PC-9 (cell line): ENCODE results near the gene HES1. TPM values are rescaled to one million over a fixed set of nuclear protein-coding genes. Genes with fewer than 3 reads are reported as not detected.

Experiments
- BruUV-seq: library from RNA; stranded (reverse); fragments of 400-500 nt; replicated peaks from 2 replicates; lab custom pipeline; 2021; lab: Mats Ljungman, UMichigan
- CTCF ChIA-PET: fragments of 300-600 bp; sonication (Branson Sonifier 250); formaldehyde crosslinking; loops from one replicate; lab custom pipeline; 2022; ENCODE audit warnings: antibody characterized with exemption; lab: Charles Lee
- POLR2A ChIA-PET: fragments of 300-600 bp; sonication (Branson Sonifier 250); formaldehyde crosslinking; loops from one replicate; lab custom pipeline; 2022; ENCODE audit warnings: antibody characterized with exemption; ENCODE audit not compliant: unreplicated experiment; lab: Charles Lee
- DNase-seq, 2 experiments: peaks; one replicate each; pipeline versions ENCODE4 v3.0.0 to v3.0.0-alpha.2; 2015 to 2022; ENCODE audit warnings: mixed read lengths in 1 of 2
- H2AFZ ChIP-seq: fragments of 200-600 bp; sonication (generic); 2 replicates; pipeline ENCODE4 v1.8.1; 2017; ENCODE audit warnings: antibody characterized with exemption
- H3F3A ChIP-seq: fragments of 200-600 bp; sonication (generic); 2 replicates; pipeline ENCODE4 v1.8.1; 2017; ENCODE audit warnings: antibody characterized with exemption, mild to moderate bottlenecking, low read depth; ENCODE audit not compliant: insufficient read depth
- H3K27ac ChIP-seq: fragments of 200-600 bp; sonication (generic); 2 replicates; pipeline ENCODE4 v1.6.1; 2016; ENCODE audit warnings: mixed run types
- H3K27me3 ChIP-seq: fragments of 200-600 bp; sonication (generic); 2 replicates; pipeline ENCODE4 v1.6.1; 2016; ENCODE audit warnings: low read depth, mixed run types; ENCODE audit not compliant: insufficient read depth
- H3K36me3 ChIP-seq: fragments of 200-600 bp; sonication (generic); 2 replicates; pipeline ENCODE4 v1.6.1; 2016; ENCODE audit warnings: low read depth, mixed run types
- H3K4me1 ChIP-seq: fragments of 200-600 bp; sonication (generic); replicated peaks from 2 replicates; pipeline ENCODE4 v1.6.1; 2016; ENCODE audit warnings: mixed run types; ENCODE audit not compliant: insufficient read depth
- H3K4me2 ChIP-seq: fragments of 200-600 bp; sonication (generic); 2 replicates; pipeline ENCODE4 v1.6.1; 2017; ENCODE audit warnings: mixed run types
- H3K4me3 ChIP-seq: fragments of 200-600 bp; sonication (generic); 2 replicates; pipeline ENCODE4 v1.6.1; 2016; ENCODE audit warnings: mixed run types
- H3K79me2 ChIP-seq: fragments of 200-600 bp; sonication (generic); 2 replicates; pipeline ENCODE4 v1.6.1; 2017; ENCODE audit warnings: low read depth, mixed run types
- H3K9me2 ChIP-seq: fragments of 200-600 bp; sonication (generic); 2 replicates; pipeline ENCODE4 v1.8.1; 2017; ENCODE audit warnings: mild to moderate bottlenecking; ENCODE audit not compliant: insufficient read depth
- H3K9me3 ChIP-seq: fragments of 200-600 bp; sonication (generic); 2 replicates; pipeline ENCODE4 v1.8.1; 2016; ENCODE audit warnings: low read depth; ENCODE audit not compliant: insufficient read depth
- H4K20me1 ChIP-seq: fragments of 200-600 bp; sonication (generic); 2 replicates; pipeline ENCODE4 v1.8.1; 2017; ENCODE audit not compliant: insufficient read depth
- CTCF ChIP-seq: fragments of 200-600 bp; sonication (generic); conservative IDR thresholded peaks from 2 replicates; pipeline ENCODE4 v1.6.1; 2017; ENCODE audit warnings: mixed run types, antibody characterized with exemption, mild to moderate bottlenecking, moderate library complexity
- EZH2 ChIP-seq: fragments of 200-600 bp; sonication (generic); IDR thresholded peaks from 2 replicates; pipeline ENCODE4 v1.8.0; 2017; ENCODE audit warnings: antibody characterized with exemption, low read depth
- intact Hi-C: fragments of 100-400 bp; cut with micrococcal nuclease; formaldehyde crosslinking; loops from one replicate; pipeline ENCODE4 v1.10.0; 2022; ENCODE audit not compliant: unreplicated experiment
- total RNA-seq: library from RNA; stranded (reverse); gene quantifications from 2 replicates; pipeline ENCODE4 v1.2.3, GENCODE V29; 2021

The HES1 gene
- total RNA-seq, 1 experiment from 2014 or later, result 66.5 TPM

GRCh38 chr3:194109192-194109863 lies 26.6 kb upstream of the HES1 start:
- no peak for TF ChIP-seq CTCF
- no peak for TF ChIP-seq EZH2
- no peak overlapping the region for H3K4me3 ChIP-seq
- no peaks in the 10 kb centered on the region for H3K36me3 ChIP-seq
- no TSS peak for BruUV-seq
- H3K4me2 ChIP-seq, result no peak overlapping the region
- no peak for DNase-seq
- no peaks in the 10 kb centered on the region for H4K20me1 ChIP-seq
- peaks cover 24% of the 10 kb centered on the region for H3K4me1 ChIP-seq
- CTCF ChIA-PET, result interaction anchor here (0.6 to 1.1 kb wide), 2 partner anchors 251 to 328 kb away, joined by 3 to 4 read pairs; no protein-coding TSS in a partner anchor
- no peaks in the 10 kb centered on the region for H3K79me2 ChIP-seq
- H3K9me2 ChIP-seq, result no peaks in the 10 kb centered on the region
- intact Hi-C loops, result no loop called here
- peaks cover 25% of the 10 kb centered on the region for H3F3A ChIP-seq
- no peaks in the 10 kb centered on the region for H3K27me3 ChIP-seq
- H2AFZ ChIP-seq, result no peak overlapping the region
- H3K27ac ChIP-seq, result no peak overlapping the region
- POLR2A ChIA-PET, result interaction anchor here (0.6 kb wide), 2 partner anchors 22 to 440 kb away, joined by 4 to 23 read pairs; no protein-coding TSS in a partner anchor
- no peaks in the 10 kb centered on the region for H3K9me3 ChIP-seq

GRCh38 chr3:194110483-194110882 lies 25.5 kb upstream of the HES1 start:
- TF ChIP-seq CTCF (no peak), EZH2 (no peak)
- Histone ChIP-seq H4K20me1 (no peaks in the 10 kb centered on the region), H3K27ac (no peak overlapping the region), H3F3A (peaks cover 20% of the 10 kb centered on the region), H3K4me2 (no peak overlapping the region), H3K27me3 (no peaks in the 10 kb centered on the region), H2AFZ (no peak overlapping the region), H3K36me3 (no peaks in the 10 kb centered on the region), H3K9me3 (no peaks in the 10 kb centered on the region), H3K9me2 (no peaks in the 10 kb centered on the region), H3K4me3 (no peak overlapping the region), H3K79me2 (no peaks in the 10 kb centered on the region), H3K4me1 (peaks cover 18% of the 10 kb centered on the region)
- CTCF ChIA-PET, result no interaction called here
- intact Hi-C loops, result no loop called here
- POLR2A ChIA-PET, result no interaction called here
- no TSS peak for BruUV-seq
- no peak for DNase-seq

- intact Hi-C loops, result no loop called here
- no peak for DNase-seq
- CTCF ChIA-PET, result interaction anchor here (0.6 kb wide), 2 partner anchors 11 to 277 kb away, joined by 3 read pairs; no protein-coding TSS in a partner anchor
Measured at GRCh38 chr3:194111336-194111735, 24.6 kb upstream of the HES1 start.

More at GRCh38 chr3:194111336-194111735, 24.6 kb upstream of the HES1 start:
- H3K4me3 ChIP-seq, result no peak overlapping the region
- no peaks in the 10 kb centered on the region for H3K9me2 ChIP-seq
- no peaks in the 10 kb centered on the region for H3K9me3 ChIP-seq
- no peaks in the 10 kb centered on the region for H3K27me3 ChIP-seq
- no peaks in the 10 kb centered on the region for H3K79me2 ChIP-seq
- peaks cover 20% of the 10 kb centered on the region for H3F3A ChIP-seq
- no peak for TF ChIP-seq CTCF
- no peak for TF ChIP-seq EZH2
- peaks cover 18% of the 10 kb centered on the region for H3K4me1 ChIP-seq
- no peak overlapping the region for H2AFZ ChIP-seq
- BruUV-seq, result no TSS peak
- no peaks in the 10 kb centered on the region for H4K20me1 ChIP-seq
- H3K36me3 ChIP-seq, result no peaks in the 10 kb centered on the region
- H3K4me2 ChIP-seq, result no peak overlapping the region
- no peak overlapping the region for H3K27ac ChIP-seq
- POLR2A ChIA-PET, result no interaction called here
